Measurements from ENCODE around the gene SSPN. TPM values are rescaled to one million over a fixed set of nuclear protein-coding genes. Genes with fewer than 3 reads are reported as not detected.
A peak's percentile ranks its signal among the peaks of the same experiment; 100 is the strongest.
"Not testable (repeated sequence)": the region's sequence is repeated elsewhere in the genome, so short reads cannot be mapped to it uniquely, and the experiment has no call there.

Gene SSPN
- total RNA-seq, 1 donor from 2014 or later: 200 TPM

GRCh38 chr12:26227361-26227745 is 32.0 kb downstream of the SSPN start:
- no peak for DNase-seq (ENCODE audit: low spot score)

- DNase-seq (ENCODE audit: low spot score): no peak
These were observed 34.5 kb downstream of the SSPN start for GRCh38 chr12:26229910-26230309.

- DNase-seq (ENCODE audit: low spot score): no peak
These were observed 36.1 kb downstream of the SSPN start for GRCh38 chr12:26231470-26231869.

- no peak for DNase-seq (ENCODE audit: low spot score)
These were observed 36.5 kb downstream of the SSPN start for GRCh38 chr12:26231921-26232320.

GRCh38 chr12:26233631-26234030 is 38.3 kb downstream of the SSPN start:
- peak; percentile 62 for DNase-seq (ENCODE audit: low spot score)

GRCh38 chr12:26235465-26235864 is 40.1 kb downstream of the SSPN start:
- not testable (repeated sequence) for DNase-seq (ENCODE audit: low spot score)

- no peak for DNase-seq (ENCODE audit: low spot score)
These were observed 43.2 kb downstream of the SSPN start for GRCh38 chr12:26238341-26239121.

- peak; percentile 41 for DNase-seq (ENCODE audit: low spot score)
These were observed 43.9 kb downstream of the SSPN start for GRCh38 chr12:26239122-26239851.

GRCh38 chr12:26239852-26240815 is 44.8 kb downstream of the SSPN start:
- DNase-seq (ENCODE audit: low spot score): no peak

- DNase-seq (ENCODE audit: low spot score): no peak
These were observed 45.7 kb downstream of the SSPN start for GRCh38 chr12:26241080-26241479.

- no peak for DNase-seq (ENCODE audit: low spot score)
These were observed 47.3 kb downstream of the SSPN start for GRCh38 chr12:26242683-26243082.

- DNase-seq (ENCODE audit: low spot score): no peak
These were observed 49.1 kb downstream of the SSPN start for GRCh38 chr12:26244503-26244902.

GRCh38 chr12:26245175-26245942 is 50.0 kb downstream of the SSPN start:
- DNase-seq (ENCODE audit: low spot score): no peak

GRCh38 chr12:26246483-26247164 is 51.3 kb downstream of the SSPN start:
- DNase-seq (ENCODE audit: low spot score): no peak

- no peak for DNase-seq (ENCODE audit: low spot score)
These were observed 52.5 kb downstream of the SSPN start for GRCh38 chr12:26247873-26248272.

GRCh38 chr12:26250801-26251200 is 55.4 kb downstream of the SSPN start:
- DNase-seq (ENCODE audit: low spot score): no peak

- DNase-seq (ENCODE audit: low spot score): no peak
These were observed 56.2 kb downstream of the SSPN start for GRCh38 chr12:26251600-26251999.

- DNase-seq (ENCODE audit: low spot score): no peak
These were observed 57.6 kb downstream of the SSPN start for GRCh38 chr12:26252946-26253345.

- no peak for DNase-seq (ENCODE audit: low spot score)
These were observed 60.7 kb downstream of the SSPN start for GRCh38 chr12:26255893-26256645.

Measured in umbilical cord (tissue), 2 donors.